Keratinocyte (primary cell): Measurements from ENCODE around the gene KAT2B. TPM values are rescaled to one million over a fixed set of nuclear protein-coding genes. Genes with fewer than 3 reads are reported as not detected.

ENCODE experiments used
- DNase-seq: peaks from one replicate; pipeline ENCODE4 v3.0.0-alpha.2; 2011; ENCODE audit warnings: low read depth, missing footprints, low spot score
- FAIRE-seq: peaks from 2 replicates; lab custom pipeline; 2011; peaks lifted over from hg19 to GRCh38; lab: Jason Lieb, UNC
- H2AFZ ChIP-seq: 2 replicates; pipeline ENCODE4 v1.6.0; 2012; ENCODE audit warnings: low read length, control low read depth, inconsistent platforms; ENCODE audit not compliant: control insufficient read depth
- H3K27ac ChIP-seq: 2 replicates; pipeline ENCODE4 v1.5.1; 2011; ENCODE audit warnings: low read length; ENCODE audit not compliant: control insufficient read depth, insufficient read depth
- H3K27me3 ChIP-seq: 3 replicates; pipeline ENCODE4 v1.6.0; 2011; ENCODE audit warnings: low read length; ENCODE audit not compliant: control insufficient read depth, insufficient read depth; ENCODE audit errors: extremely low read depth
- H3K36me3 ChIP-seq, 2 experiments: 2 replicates in 1 of 2; 3 replicates in 1 of 2; pipeline ENCODE4 v1.5.1; 2011; ENCODE audit warnings: low read length in 2 of 2, mild to moderate bottlenecking in 1 of 2; ENCODE audit not compliant: control insufficient read depth in 2 of 2, insufficient read depth in 2 of 2; ENCODE audit errors: extremely low read depth in 1 of 2
- H3K4me1 ChIP-seq: 3 replicates; pipeline ENCODE4 v1.5.1; 2011; ENCODE audit warnings: low read length; ENCODE audit not compliant: control insufficient read depth, insufficient read depth; ENCODE audit errors: extremely low read depth
- H3K4me2 ChIP-seq: 3 replicates; pipeline ENCODE4 v1.6.0; 2011; ENCODE audit warnings: low read depth, low read length; ENCODE audit not compliant: control insufficient read depth, insufficient read depth; ENCODE audit errors: extremely low read depth
- H3K4me3 ChIP-seq, 3 experiments: fragments of 200-600 bp in 1 of 3; sonication (generic) in 1 of 3; 2 replicates in 2 of 3; 3 replicates in 1 of 3; pipeline ENCODE4 v1.5.1; 2011 to 2016; ENCODE audit warnings: low read length in 3 of 3, mild to moderate bottlenecking in 3 of 3, control low read depth in 2 of 3, inconsistent platforms in 1 of 3, low read depth in 1 of 3, mixed read lengths in 1 of 3, mixed run types in 1 of 3, moderate library complexity in 1 of 3; ENCODE audit not compliant: control insufficient read depth in 2 of 3, insufficient read depth in 2 of 3; ENCODE audit errors: extremely low read depth in 1 of 3
- H3K79me2 ChIP-seq: 2 replicates; pipeline ENCODE4 v1.6.0; 2012; ENCODE audit warnings: low read length; ENCODE audit not compliant: control insufficient read depth, insufficient read depth
- H3K9ac ChIP-seq: 3 replicates; pipeline ENCODE4 v1.6.0; 2011; ENCODE audit warnings: low read length; ENCODE audit not compliant: control insufficient read depth, insufficient read depth; ENCODE audit errors: extremely low read depth
- H3K9me1 ChIP-seq: 3 replicates; pipeline ENCODE4 v1.6.0; 2011; ENCODE audit warnings: low read length; ENCODE audit not compliant: control insufficient read depth, insufficient read depth; ENCODE audit errors: extremely low read depth
- H3K9me3 ChIP-seq: 2 replicates; pipeline ENCODE4 v1.5.1; 2012; ENCODE audit warnings: low read depth, low read length; ENCODE audit not compliant: control insufficient read depth
- H4K20me1 ChIP-seq: 3 replicates; pipeline ENCODE4 v1.6.0; 2011; ENCODE audit warnings: low read length; ENCODE audit not compliant: control insufficient read depth, insufficient read depth; ENCODE audit errors: extremely low read depth
- CTCF ChIP-seq, 3 experiments: IDR thresholded peaks in 1 of 3; conservative IDR thresholded peaks in 1 of 3; optimal IDR thresholded peaks in 1 of 3; 2 replicates in 2 of 3; 3 replicates in 1 of 3; pipeline versions ENCODE3 to v1.5.1; 2011; ENCODE audit warnings: low read length in 3 of 3, mild to moderate bottlenecking in 3 of 3, moderate library complexity in 2 of 3, control low read depth in 1 of 3, inconsistent platforms in 1 of 3; ENCODE audit not compliant: insufficient read depth in 2 of 3; ENCODE audit errors: extremely low read depth in 1 of 3
- EZH2 ChIP-seq: IDR thresholded peaks from one replicate; pipeline ENCODE4 v1.6.1; 2012; ENCODE audit warnings: inconsistent platforms, mild to moderate bottlenecking, low read length, moderate library complexity
- dilution Hi-C: fragments of 300-500 bp; cut with MboI; formaldehyde crosslinking; loops from one replicate; pipeline ENCODE4 v1.7.0; 2020; ENCODE audit warnings: low sequenced_read_pairs; ENCODE audit not compliant: extremely low pct_ligation_motif_present
- polyA plus RNA-seq, 5 experiments: library from polyadenylated mRNA; depleted of rRNA in 3 of 5; stranded (reverse) in 3 of 5; stranded (forward) in 1 of 5; unstranded in 1 of 5; fragments of >200 nt; gene quantifications; 1 replicate in 1 of 5; 2 replicates in 3 of 5; 3 replicates in 1 of 5; pipeline versions ENCODE4 v1.2.1 to v1.2.3, GENCODE V29; 2011 to 2012; ENCODE audit warnings: missing spikeins in 2 of 5, low read depth in 1 of 5, low replicate concordance in 1 of 5

The KAT2B gene
- polyA plus RNA-seq, 1 donor (not counting 4 experiments of a cell fraction or from before 2014, with no cell fraction given) = 4.6 TPM

GRCh38 chr3:20007960-20008359 is 32.3 kb upstream of the KAT2B start:
- Histone ChIP-seq H3K79me2 (no peaks in the 10 kb centered on the region), H3K36me3 (no peaks in the 10 kb centered on the region), H3K9me1 (no peaks in the 10 kb centered on the region), H3K4me2 (no peak overlapping the region), H3K27ac (no peak overlapping the region), H3K9me3 (no peaks in the 10 kb centered on the region), H2AFZ (no peak overlapping the region), H3K4me3 (no peak overlapping the region), H3K4me1 (no peaks in the 10 kb centered on the region), H4K20me1 (no peaks in the 10 kb centered on the region), H3K27me3 (no peaks in the 10 kb centered on the region), H3K9ac (no peak overlapping the region)
- TF ChIP-seq EZH2 = no peak
- TF ChIP-seq CTCF (optimal IDR thresholded peaks at IDR 0.05 in 1 of 3, IDR thresholded peaks at IDR 0.05 in 1 of 3, conservative IDR thresholded peaks at IDR 0.05 in 1 of 3; ENCODE audit: extremely low read depth in 1 of 3, insufficient read depth in 2 of 3, low read length in 3 of 3) = no peak
- DNase-seq (no peak), FAIRE-seq (no peak)
- dilution Hi-C loops = no loop called here

- H3K4me3 ChIP-seq = no peak overlapping the region
- no peaks in the 10 kb centered on the region for H3K9me1 ChIP-seq
- dilution Hi-C loops = no loop called here
- no peak for FAIRE-seq
- no peaks in the 10 kb centered on the region for H3K79me2 ChIP-seq
- no peak for DNase-seq
- H3K36me3 ChIP-seq = no peaks in the 10 kb centered on the region
- H3K27me3 ChIP-seq = no peaks in the 10 kb centered on the region
- TF ChIP-seq EZH2 (no peak), CTCF (optimal IDR thresholded peaks at IDR 0.05 in 1 of 3, IDR thresholded peaks at IDR 0.05 in 1 of 3, conservative IDR thresholded peaks at IDR 0.05 in 1 of 3; ENCODE audit: extremely low read depth in 1 of 3, insufficient read depth in 2 of 3, low read length in 3 of 3) (no peak)
- peaks cover 3% of the 10 kb centered on the region for H3K4me1 ChIP-seq
- H2AFZ ChIP-seq = no peak overlapping the region
- no peak overlapping the region for H3K9ac ChIP-seq
- H3K4me2 ChIP-seq = no peak overlapping the region
- no peak overlapping the region for H3K27ac ChIP-seq
- H3K9me3 ChIP-seq = no peaks in the 10 kb centered on the region
- no peaks in the 10 kb centered on the region for H4K20me1 ChIP-seq
Observed at GRCh38 chr3:20008646-20009045, 31.6 kb upstream of the KAT2B start.
